ENCODE measurements around the gene CIB2.

The CIB2 gene

GRCh38 chr15:78082743-78083110 lies 48.5 kb downstream of the CIB2 start:
- DNase-seq, result no peak

GRCh38 chr15:78082106-78082742 lies 49.0 kb downstream of the CIB2 start:
- DNase-seq, result no peak

GRCh38 chr15:78080088-78080460 lies 51.2 kb downstream of the CIB2 start:
- DNase-seq, result no peak

GRCh38 chr15:78079298-78080087 lies 51.8 kb downstream of the CIB2 start:
- no peak for DNase-seq

GRCh38 chr15:78077871-78078210 lies 53.4 kb downstream of the CIB2 start:
- DNase-seq, result no peak

GRCh38 chr15:78077053-78077870 lies 54.0 kb downstream of the CIB2 start, which contains the start of gene TBC1D2B:
Gene TBC1D2B, minus strand, starts transcription at chr15:78077711. Its CDS starts 59 bp downstream, at chr15:78077652.
- peak; percentile 47 to 65 for DNase-seq

GRCh38 chr15:78076231-78077052 lies 54.8 kb downstream of the CIB2 start:
- no peak for DNase-seq

- no peak for DNase-seq
These were observed 55.6 kb downstream of the CIB2 start for GRCh38 chr15:78075490-78076230.

GRCh38 chr15:78073046-78073787 lies 58.0 kb downstream of the CIB2 start:
- no peak for DNase-seq

- peak; percentile 42 to 51 for DNase-seq
These were observed 59.0 kb downstream of the CIB2 start for GRCh38 chr15:78072080-78072892.

GRCh38 chr15:78071383-78071782 lies 59.9 kb downstream of the CIB2 start:
- no peak for DNase-seq

GRCh38 chr15:78070049-78070700 lies 61.1 kb downstream of the CIB2 start:
- no peak for DNase-seq

GRCh38 chr15:78069462-78070029 lies 61.7 kb downstream of the CIB2 start:
- no peak for DNase-seq

- no peak for DNase-seq
These were observed 62.2 kb downstream of the CIB2 start for GRCh38 chr15:78069052-78069414.

GRCh38 chr15:78067328-78068228 lies 63.7 kb downstream of the CIB2 start:
- no peak for DNase-seq

GRCh38 chr15:78065973-78066946 lies 65.0 kb downstream of the CIB2 start:
- no peak for DNase-seq

- DNase-seq, result peak; percentile 36 to 48
These were observed 65.9 kb downstream of the CIB2 start for GRCh38 chr15:78065284-78065872.
